Activated CD4-positive, alpha-beta T cell treated with anti-CD3 and anti-CD28 coated beads for 36 hours (primary cell): Measurements from ENCODE around the gene DNAJB2. TPM values are rescaled to one million over a fixed set of nuclear protein-coding genes. Genes with fewer than 3 reads are reported as not detected.
"Not testable (repeated sequence)": the region's sequence is repeated elsewhere in the genome, so short reads cannot be mapped to it uniquely, and the experiment has no call there.

ENCODE experiments used
- ATAC-seq: fragments of 200-7000 bp; cut with Tn5 transposase; one replicate; pipeline ENCODE4 v1.10.0; 2021; ENCODE audit warnings: mild to moderate bottlenecking, moderate library complexity
- CTCF ChIA-PET: fragments of 350-600 bp; sonication (Branson Sonifier 250); formaldehyde crosslinking; loops from one replicate; lab custom pipeline; 2021; ENCODE audit warnings: antibody characterized with exemption; lab: Charles Lee
- POLR2A ChIA-PET: fragments of 350-600 bp; sonication (Branson Sonifier 250); formaldehyde crosslinking; loops from one replicate; lab custom pipeline; 2021; ENCODE audit warnings: antibody characterized with exemption, inconsistent platforms; lab: Charles Lee
- DNase-seq: peaks from one replicate; pipeline ENCODE4 v3.0.0-alpha.2; 2020
- H3K27ac Mint-ChIP-seq: one replicate; pipeline ENCODE4 v1.8.0; 2021; ENCODE audit warnings: mixed read lengths
- H3K27me3 Mint-ChIP-seq: one replicate; pipeline ENCODE4 v1.8.0; 2021; ENCODE audit warnings: mixed read lengths
- H3K36me3 Mint-ChIP-seq: one replicate; pipeline ENCODE4 v1.8.0; 2021; ENCODE audit warnings: low read depth, mixed read lengths
- H3K4me1 Mint-ChIP-seq: one replicate; pipeline ENCODE4 v1.8.0; 2021; ENCODE audit warnings: mixed read lengths
- H3K4me3 Mint-ChIP-seq: one replicate; pipeline ENCODE4 v1.8.0; 2021; ENCODE audit warnings: mild to moderate bottlenecking, moderate library complexity, mixed read lengths
- H3K9me3 Mint-ChIP-seq: one replicate; pipeline ENCODE4 v1.8.0; 2021; ENCODE audit warnings: low read depth, mixed read lengths
- intact Hi-C, 2 experiments: fragments of 100-400 bp; cut with DNase I in 1 of 2; cut with micrococcal nuclease in 1 of 2; formaldehyde crosslinking; loops; one replicate each; pipeline versions ENCODE4 v1.14.2 to v1.15.1; 2022 to 2024; cut with DNase I, micrococcal nuclease
- total RNA-seq, 2 experiments: library from RNA; stranded (reverse); gene quantifications; one replicate each; pipeline ENCODE4 v1.2.3, GENCODE V29; 2021

DNAJB2 gene
- total RNA-seq, 2 experiments from 2014 or later, result 51.8 to 62.8 TPM

DNA sequence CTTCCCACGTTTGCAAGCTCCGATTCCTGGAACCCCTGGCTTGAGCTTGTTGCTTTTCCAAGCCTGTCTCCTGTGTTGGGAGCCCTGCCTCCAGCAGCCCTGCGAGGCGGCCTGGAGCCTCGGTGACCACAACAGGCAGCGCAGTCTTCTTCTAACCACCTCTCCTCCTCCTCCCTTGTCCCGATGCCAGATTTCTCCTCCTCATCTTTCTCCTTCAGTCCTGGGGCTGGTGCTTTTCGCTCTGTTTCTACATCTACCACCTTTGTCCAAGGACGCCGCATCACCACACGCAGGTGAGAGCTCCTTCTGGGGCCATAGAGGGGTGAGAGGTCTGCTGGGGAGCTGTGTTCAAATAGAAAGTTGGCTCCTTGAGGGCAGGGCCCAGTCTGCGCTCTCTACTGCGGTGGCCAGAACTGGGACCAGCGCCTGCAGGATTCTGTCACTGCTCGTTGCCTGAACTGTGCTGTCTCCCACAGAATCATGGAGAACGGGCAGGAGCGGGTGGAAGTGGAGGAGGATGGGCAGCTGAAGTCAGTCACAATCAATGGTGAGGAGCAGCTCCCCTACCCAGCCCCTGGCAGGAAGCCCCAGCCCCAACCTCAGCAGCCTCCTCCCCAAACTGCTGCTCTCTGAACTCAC lies 3.9 kb downstream of the DNAJB2 start:
- H3K4me1 Mint-ChIP-seq, result peaks cover 29% of the 10 kb centered on the region
- ChIA-PET POLR2A (interaction anchor here (0.6 kb wide), 1 partner anchor 38 kb away, joined by 5 read pairs; the partner anchor contains the start of genes GLB1L and STK16), CTCF (interaction anchor here (0.6 to 15.5 kb wide), 2 partner anchors 12 to 261 kb away, joined by 3 to 257 read pairs; partner anchors contain the start of genes CHPF and TMEM198)
- intact Hi-C loops, result no loop called here
- no peaks in the 10 kb centered on the region for H3K27me3 Mint-ChIP-seq
- no peak overlapping the region for H3K4me3 Mint-ChIP-seq
- H3K9me3 Mint-ChIP-seq, result no peaks in the 10 kb centered on the region
- no peak for DNase-seq
- peaks cover 17% of the 10 kb centered on the region for H3K36me3 Mint-ChIP-seq
- peak overlapping the region; percentile 76 for H3K27ac Mint-ChIP-seq
- no peak for ATAC-seq

DNA sequence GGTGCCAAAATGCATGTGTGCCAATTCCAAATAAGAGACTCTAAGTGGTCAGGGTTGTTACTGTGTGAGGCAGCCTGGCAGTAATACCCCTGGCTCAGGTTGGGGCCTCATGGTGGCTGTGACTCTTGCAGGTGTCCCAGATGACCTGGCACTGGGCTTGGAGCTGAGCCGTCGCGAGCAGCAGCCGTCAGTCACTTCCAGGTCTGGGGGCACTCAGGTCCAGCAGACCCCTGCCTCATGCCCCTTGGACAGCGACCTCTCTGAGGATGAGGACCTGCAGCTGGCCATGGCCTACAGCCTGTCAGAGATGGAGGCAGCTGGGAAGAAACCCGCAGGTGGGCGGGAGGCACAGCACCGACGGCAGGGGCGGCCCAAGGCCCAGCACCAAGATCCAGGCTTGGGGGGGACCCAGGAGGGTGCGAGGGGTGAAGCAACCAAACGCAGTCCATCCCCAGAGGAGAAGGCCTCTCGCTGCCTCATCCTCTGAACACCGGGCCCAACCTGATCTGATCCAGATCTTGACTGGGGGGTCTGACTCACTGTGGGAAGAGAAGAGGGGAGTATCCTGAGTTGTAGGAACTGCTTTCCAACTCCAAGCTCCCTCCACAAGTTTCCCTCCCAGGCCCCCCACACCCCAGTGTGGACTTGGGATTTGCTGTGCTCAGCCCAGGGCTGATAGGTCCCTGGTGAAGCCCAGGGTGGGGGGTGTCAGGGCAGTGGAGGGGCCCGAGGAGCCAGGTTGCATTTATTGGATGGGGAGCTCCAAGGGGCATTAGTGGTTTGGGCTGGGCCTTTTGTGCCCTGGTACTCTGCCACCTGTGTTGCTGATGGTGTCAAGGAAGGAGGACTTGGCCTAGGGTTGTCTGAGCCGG lies 5.6 kb downstream of the DNAJB2 start:
- no peak for ATAC-seq

DNA sequence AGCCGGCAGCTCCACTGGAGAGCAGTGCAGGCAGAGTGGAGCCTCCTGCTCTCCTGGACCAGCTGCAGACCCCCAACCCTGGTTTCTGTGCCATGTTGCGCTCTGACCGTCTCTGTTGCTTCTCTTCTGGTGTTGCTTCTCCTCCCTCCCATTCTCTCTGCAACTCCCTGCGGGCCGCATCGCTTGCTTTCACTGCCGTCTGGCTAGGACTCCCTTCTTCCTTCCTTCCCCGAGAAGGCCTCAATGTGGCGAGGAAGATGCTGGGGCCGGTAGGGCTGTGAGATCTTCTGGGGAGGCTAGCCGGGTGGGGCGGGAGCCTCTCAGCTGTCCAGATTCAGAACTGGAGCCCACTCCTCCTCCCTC lies 6.2 kb downstream of the DNAJB2 start:
- POLR2A ChIA-PET, result no interaction called here
- peaks cover 14% of the 10 kb centered on the region for H3K36me3 Mint-ChIP-seq
- no peak for DNase-seq
- H3K9me3 Mint-ChIP-seq, result no peaks in the 10 kb centered on the region
- no peak for ATAC-seq
- no peaks in the 10 kb centered on the region for H3K27me3 Mint-ChIP-seq
- CTCF ChIA-PET, result interaction anchor here (15.5 kb wide), 1 partner anchor 10 kb away, joined by 257 read pairs; no protein-coding TSS in a partner anchor
- intact Hi-C loops, result no loop called here
- no peak overlapping the region for H3K4me3 Mint-ChIP-seq
- no peak overlapping the region for H3K27ac Mint-ChIP-seq
- peaks cover 12% of the 10 kb centered on the region for H3K4me1 Mint-ChIP-seq

More for the DNA sequence above, 5.6 kb downstream of the DNAJB2 start:
- Mint-ChIP-seq H3K4me1 (peaks cover 18% of the 10 kb centered on the region), H3K36me3 (peaks cover 17% of the 10 kb centered on the region), H3K27ac (no peak overlapping the region), H3K9me3 (no peaks in the 10 kb centered on the region), H3K27me3 (no peaks in the 10 kb centered on the region), H3K4me3 (no peak overlapping the region)
- intact Hi-C loops, result no loop called here
- POLR2A ChIA-PET, result no interaction called here
- no peak for DNase-seq
- CTCF ChIA-PET, result interaction anchor here (15.5 kb wide), 1 partner anchor 11 kb away, joined by 257 read pairs; no protein-coding TSS in a partner anchor

DNA sequence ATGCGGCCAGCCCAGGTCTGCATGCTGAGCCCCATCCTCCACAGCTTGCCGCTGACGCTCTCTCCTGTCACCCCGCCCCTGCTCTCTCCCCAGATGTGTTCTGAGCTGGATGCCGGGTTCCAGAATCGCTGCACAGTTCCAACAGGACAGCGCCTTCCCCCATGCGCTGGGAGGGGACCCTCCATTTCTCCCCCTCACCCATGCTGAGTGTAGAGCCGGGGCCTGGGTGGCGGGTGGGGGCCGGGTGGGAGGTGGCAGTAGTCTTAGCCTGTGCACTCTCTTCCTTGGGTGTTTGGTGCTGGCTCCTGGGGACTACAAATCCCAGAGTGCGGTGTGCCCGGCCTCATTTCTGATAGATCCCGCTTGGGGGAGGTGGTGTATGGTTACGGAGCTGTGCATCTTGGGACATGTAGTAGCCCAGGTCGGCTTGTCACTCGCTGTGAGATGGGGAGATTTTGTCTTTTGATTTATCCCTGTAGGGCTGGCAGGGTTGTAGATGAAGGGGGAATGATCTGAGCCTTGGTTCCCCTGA lies 6.8 kb downstream of the DNAJB2 start:
- no peak for ATAC-seq
- peaks cover 10% of the 10 kb centered on the region for H3K36me3 Mint-ChIP-seq
- ChIA-PET POLR2A (no interaction called here), CTCF (interaction anchor here (0.6 to 15.5 kb wide), 3 partner anchors 10 to 224 kb away, joined by 3 to 257 read pairs (median 4); no protein-coding TSS in a partner anchor)
- H3K4me3 Mint-ChIP-seq, result no peak overlapping the region
- H3K27ac Mint-ChIP-seq, result peak overlapping the region; percentile 70
- H3K9me3 Mint-ChIP-seq, result no peaks in the 10 kb centered on the region
- no peak for DNase-seq
- no peaks in the 10 kb centered on the region for H3K27me3 Mint-ChIP-seq
- H3K4me1 Mint-ChIP-seq, result peaks cover 6% of the 10 kb centered on the region
- intact Hi-C loops, result no loop called here

DNA sequence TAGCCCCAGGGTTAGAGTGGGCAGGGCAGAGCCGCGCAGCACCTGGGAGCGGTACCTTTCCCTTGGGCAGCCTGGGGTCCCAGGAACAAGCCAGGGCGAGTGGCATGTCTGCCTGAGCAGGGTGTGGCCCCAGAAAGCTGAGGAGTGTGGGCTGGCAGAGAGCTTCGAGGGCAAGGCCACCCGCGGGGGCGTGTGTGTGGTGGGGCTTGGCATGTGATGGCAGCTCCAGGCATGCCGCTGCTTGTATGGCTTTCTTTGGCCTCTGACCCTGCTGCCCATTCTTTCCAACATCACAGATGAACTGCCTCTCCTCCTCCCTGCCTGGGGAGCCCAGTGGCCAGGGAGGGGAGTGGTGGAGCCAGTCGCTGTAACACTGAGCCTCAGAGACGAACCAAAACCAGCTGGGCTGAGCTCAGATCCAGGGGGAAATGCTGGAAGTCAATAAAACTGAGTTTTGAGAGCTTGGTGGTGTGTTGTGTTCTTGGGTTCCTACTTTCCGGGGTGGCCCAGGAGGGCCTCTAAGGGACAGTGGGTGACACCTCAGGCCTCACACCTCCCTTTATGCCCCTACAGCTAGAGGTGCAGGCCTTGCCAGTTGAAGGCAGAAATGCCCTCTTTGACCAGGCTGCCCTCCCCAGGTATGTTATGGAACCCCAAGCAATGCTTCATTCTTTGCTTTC lies 7.4 kb downstream of the DNAJB2 start:
- DNase-seq (no peak), ATAC-seq (no peak)
- Mint-ChIP-seq H3K4me1 (peaks cover 2% of the 10 kb centered on the region), H3K9me3 (no peaks in the 10 kb centered on the region), H3K27ac (peak overlapping the region; percentile 70), H3K36me3 (peaks cover 10% of the 10 kb centered on the region), H3K27me3 (no peaks in the 10 kb centered on the region), H3K4me3 (no peak overlapping the region)
- intact Hi-C loops, result no loop called here
- ChIA-PET CTCF (interaction anchor here (0.6 to 15.5 kb wide), 5 partner anchors 8 to 223 kb away, joined by 3 to 257 read pairs (median 3); partner anchors contain the start of gene DNAJB2), POLR2A (no interaction called here)

DNA sequence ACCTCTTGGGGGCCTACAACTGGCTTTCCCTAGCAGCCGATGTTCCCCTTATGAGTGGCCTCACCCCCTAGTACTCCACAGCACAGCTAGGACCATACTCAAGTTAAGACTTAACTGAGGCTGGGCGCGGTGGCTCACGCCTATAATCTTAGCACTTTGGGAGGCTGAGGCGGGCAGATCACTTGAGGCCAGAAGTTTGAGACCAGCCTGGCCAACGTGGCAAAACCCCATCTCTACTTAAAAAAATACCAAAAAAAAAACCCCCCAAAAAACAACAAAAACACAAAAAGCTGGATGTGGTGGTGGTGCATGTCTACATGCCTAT lies 7.9 kb downstream of the DNAJB2 start:
- H3K9me3 Mint-ChIP-seq, H3K27me3 Mint-ChIP-seq, H3K4me1 Mint-ChIP-seq, DNase-seq, intact Hi-C loops, POLR2A ChIA-PET, ATAC-seq, H3K4me3 Mint-ChIP-seq, H3K27ac Mint-ChIP-seq: not testable (repeated sequence)
- CTCF ChIA-PET, result interaction anchor here (0.8 to 15.5 kb wide), 3 partner anchors 8 to 67 kb away, joined by 3 to 257 read pairs (median 3); partner anchors contain the start of gene DNAJB2
- peaks cover 10% of the 10 kb centered on the region for H3K36me3 Mint-ChIP-seq

DNA sequence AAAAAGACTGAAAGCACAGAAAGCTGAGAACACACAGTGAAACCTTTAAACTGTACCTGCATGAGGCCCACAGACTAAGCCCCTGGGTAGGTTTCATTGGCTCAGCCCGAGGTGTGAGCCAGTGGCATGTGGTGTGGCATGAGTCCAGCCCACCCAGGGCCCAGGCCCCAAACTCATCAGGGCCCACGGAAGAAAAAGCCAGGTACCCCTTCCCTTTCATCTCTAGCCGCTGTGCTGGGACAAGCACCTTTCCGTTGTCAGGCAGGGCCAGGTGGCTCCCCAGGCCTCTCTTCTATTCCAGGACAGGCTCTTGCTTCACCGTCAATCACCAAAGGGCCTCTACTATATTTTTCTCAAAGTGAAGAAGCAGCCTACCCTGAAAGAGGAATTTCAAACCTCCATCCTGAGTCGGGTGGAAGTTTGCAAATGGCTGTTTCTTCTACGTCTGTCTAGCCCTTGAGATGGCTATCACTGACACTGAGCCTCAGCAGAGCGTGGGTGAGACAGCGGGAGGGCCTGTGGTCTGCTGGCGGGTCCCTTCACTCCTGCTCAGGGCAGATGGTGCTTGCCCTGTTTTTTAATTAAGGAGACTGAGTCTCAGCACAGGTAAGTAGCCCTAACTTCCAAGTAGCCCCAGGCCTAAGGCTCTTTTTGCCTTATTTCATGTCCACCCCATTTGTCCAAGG lies 8.6 kb downstream of the DNAJB2 start:
- POLR2A ChIA-PET, result interaction anchor here (0.6 kb wide), 1 partner anchor 138 kb away, joined by 3 read pairs; no protein-coding TSS in a partner anchor
- Mint-ChIP-seq H3K27me3 (no peaks in the 10 kb centered on the region), H3K4me1 (peaks cover 2% of the 10 kb centered on the region), H3K36me3 (peaks cover 10% of the 10 kb centered on the region), H3K27ac (no peak overlapping the region), H3K9me3 (no peaks in the 10 kb centered on the region), H3K4me3 (no peak overlapping the region)
- ATAC-seq (no peak), DNase-seq (no peak)
- intact Hi-C loops, result no loop called here
- CTCF ChIA-PET, result interaction anchor here (1.1 to 15.5 kb wide), 2 partner anchors 8 to 9 kb away, joined by 3 to 257 read pairs; partner anchors contain the start of gene DNAJB2

DNA sequence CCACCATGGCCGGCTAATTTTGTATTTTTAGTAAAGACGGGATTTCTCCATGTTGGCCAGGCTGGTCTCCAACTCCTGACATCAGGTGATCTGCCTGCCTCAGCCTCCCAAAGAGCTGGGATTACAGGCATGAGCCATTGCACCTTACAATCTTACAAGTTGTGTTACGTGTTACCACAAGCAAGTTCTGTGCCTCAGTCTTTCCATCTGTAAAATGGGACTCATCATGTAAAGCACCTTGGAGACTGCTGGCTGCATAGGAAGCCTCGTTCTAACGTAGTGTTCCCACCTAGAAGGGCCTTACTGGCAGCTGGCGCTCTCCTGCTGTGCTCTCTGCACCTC lies 10.0 kb downstream of the DNAJB2 start:
- ATAC-seq (no peak), DNase-seq (no peak)
- intact Hi-C loops, result no loop called here
- POLR2A ChIA-PET, result no interaction called here
- Mint-ChIP-seq H3K27me3 (no peaks in the 10 kb centered on the region), H3K4me1 (peaks cover 5% of the 10 kb centered on the region), H3K4me3 (no peak overlapping the region), H3K9me3 (no peaks in the 10 kb centered on the region), H3K27ac (no peak overlapping the region), H3K36me3 (peaks cover 7% of the 10 kb centered on the region)
- CTCF ChIA-PET, result interaction anchor here (12.9 kb wide), 1 partner anchor 9 kb away, joined by 257 read pairs; the partner anchor contains the start of gene DNAJB2

DNA sequence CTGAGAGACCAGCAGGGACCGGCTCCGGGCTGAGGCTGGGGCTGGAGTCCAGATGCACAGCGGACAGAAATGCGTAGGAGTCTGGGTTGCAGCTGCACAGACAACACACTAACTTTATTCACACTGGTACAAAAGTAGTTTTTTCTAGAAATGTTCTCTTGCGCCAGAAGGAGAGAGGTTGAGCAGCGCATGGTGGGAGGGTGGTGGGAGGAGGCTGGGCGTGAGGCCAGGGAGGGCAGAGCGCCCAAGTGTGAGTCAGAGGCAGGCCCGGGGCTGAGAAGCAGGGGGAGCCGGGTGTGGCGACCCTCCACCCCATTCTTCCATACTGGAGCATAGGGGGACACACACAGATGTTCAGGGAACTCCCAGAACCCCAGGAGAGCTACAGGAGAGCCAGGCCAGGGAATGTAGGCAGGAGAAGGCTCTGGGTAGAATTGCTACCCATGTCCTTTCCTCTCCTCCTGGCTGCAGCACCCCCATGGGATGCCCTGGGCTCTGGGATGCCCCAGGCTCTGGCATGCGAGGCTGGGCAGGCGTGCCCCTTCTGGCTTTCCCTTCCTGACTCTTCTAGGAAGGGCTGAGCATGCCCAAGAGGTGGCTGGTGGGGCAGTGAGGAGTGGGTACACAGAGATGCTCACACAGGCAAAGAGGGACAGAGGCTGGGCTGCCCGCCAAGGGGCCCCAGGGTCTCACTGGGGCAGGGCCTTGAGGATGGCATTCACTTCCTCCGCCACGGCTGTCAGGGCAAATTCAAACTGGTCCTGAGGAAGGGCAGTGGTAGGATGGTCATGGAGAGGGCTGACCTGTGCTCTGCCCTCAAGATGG lies 10.6 kb downstream of the DNAJB2 start:
- ATAC-seq (no peak), DNase-seq (no peak)
- H3K9me3 Mint-ChIP-seq, result no peaks in the 10 kb centered on the region
- ChIA-PET CTCF (interaction anchor here (12.9 kb wide), 1 partner anchor 10 kb away, joined by 257 read pairs; the partner anchor contains the start of gene DNAJB2), POLR2A (no interaction called here)
- H3K4me3 Mint-ChIP-seq, result no peak overlapping the region
- peaks cover 7% of the 10 kb centered on the region for H3K36me3 Mint-ChIP-seq
- H3K4me1 Mint-ChIP-seq, result peaks cover 9% of the 10 kb centered on the region
- H3K27me3 Mint-ChIP-seq, result no peaks in the 10 kb centered on the region
- no peak overlapping the region for H3K27ac Mint-ChIP-seq
- intact Hi-C loops, result no loop called here
